Limb (tissue), 2 donors: Measurements from ENCODE around the gene ELOVL5.
"Not testable (repeated sequence)": the region's sequence is repeated elsewhere in the genome, so short reads cannot be mapped to it uniquely, and the experiment has no call there.

Experiments used
- DNase-seq, 2 donors: peaks; one replicate each; pipeline ENCODE4 v3.0.0-alpha.2; 2016; ENCODE audit errors: extremely low spot score in 2 of 2

Gene ELOVL5, protein sequence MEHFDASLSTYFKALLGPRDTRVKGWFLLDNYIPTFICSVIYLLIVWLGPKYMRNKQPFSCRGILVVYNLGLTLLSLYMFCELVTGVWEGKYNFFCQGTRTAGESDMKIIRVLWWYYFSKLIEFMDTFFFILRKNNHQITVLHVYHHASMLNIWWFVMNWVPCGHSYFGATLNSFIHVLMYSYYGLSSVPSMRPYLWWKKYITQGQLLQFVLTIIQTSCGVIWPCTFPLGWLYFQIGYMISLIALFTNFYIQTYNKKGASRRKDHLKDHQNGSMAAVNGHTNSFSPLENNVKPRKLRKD

DNA sequence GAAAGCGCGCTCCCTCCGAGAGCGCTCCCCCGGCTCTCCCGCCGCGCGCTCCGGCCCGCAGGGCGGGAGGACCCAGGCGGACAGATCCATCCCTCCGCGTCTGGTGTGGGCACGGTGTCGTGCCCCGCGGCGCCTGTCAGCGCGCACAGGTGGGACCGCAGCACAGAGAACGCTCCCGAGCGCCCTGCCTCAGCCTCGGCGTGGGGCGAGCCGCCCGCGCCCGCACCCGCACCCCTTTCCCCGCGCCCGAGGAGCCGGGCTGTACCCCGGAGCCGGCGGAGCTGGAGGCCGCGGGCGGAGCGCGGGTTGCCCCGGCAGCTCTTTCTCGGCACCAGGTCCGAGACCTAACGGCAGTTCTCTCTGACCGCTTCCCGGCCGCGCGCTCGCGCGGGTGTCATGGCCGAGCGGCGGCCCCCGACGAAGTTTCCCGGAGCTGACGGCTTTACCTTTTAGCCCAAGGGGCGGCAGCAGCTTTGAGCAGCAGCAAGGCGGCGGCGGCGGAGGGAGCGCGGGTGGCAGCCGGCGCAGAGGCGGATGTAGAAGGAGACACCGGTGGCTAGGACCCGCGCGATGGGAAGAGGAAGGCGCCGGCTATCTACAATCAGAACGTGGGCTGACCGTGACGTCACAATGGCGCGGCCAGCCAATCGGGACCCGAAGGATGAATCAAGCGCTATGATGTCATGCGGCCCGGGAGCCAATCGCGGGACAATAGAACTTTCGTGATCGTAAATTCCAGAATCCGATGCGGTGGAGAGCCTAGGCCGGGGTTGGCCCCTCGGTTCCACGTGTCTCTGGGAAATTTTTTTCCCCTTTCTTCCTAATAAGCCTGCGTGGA is at the start of gene ELOVL5:
Gene ELOVL5 (minus strand): TSS at position 580 of the 838 bp plus-strand sequence. CDS start 53,251 bp downstream, outside the sequence.
- peak; percentile 97 to 98 for DNase-seq

DNA sequence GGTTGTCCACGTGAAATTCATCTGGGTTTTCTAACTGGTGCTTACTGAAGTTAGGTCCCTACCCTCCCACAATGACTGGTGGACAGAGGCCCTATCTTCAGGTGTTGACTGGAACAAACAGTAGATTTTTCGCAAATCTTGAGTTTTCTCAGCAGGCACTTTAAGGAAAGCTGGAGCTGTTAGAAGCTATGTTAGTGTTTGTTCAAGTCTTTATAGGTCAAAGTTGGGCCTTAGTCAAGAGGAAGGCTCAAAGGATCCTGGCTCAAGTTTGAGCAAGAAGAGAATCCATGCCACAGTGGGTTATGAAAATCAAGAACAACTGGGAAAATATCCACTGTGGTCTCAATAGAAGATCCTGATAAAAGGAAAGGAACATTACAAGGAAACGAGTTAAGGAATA is 48.5 kb upstream of the ELOVL5 start:
- DNase-seq: no peak

DNA sequence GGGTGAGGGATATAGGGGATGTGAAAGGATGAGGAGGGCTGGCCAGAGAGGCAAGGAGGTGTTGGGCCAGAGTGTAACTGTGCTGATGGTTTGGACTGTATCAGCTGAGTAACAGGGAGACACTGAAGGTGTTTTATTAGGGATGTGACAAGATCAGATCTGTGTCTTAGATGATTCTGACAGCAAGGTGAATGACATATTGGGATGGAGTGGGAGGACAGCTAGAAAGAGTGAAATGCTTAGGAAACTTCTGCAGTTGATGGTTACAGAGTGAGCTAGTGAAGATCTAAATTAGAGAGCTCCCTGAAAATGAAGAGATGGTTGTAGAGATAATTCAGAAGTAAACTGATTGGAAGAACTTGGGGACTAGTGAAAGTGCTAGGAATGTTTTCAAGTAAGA is 47.2 kb upstream of the ELOVL5 start:
- no peak for DNase-seq

DNA sequence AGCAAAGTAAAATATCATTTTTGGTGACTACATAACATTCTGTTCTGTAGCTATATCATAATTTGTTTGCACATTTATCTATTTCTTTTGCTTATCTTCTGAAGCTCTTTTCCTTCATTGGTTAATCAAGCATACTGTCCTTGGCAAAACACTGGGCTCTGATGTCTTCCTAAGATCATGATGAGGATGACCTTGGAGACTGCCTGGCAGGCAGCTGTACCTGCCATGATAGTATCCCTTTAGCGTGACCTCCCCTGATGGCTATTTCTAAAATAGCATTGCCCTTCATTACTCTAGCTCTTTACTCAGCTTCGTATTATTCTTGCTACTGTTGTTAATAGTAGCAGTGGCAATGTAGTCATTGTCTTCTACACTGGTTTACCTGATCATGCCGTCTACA is 46.0 kb upstream of the ELOVL5 start:
- DNase-seq: no peak

DNA sequence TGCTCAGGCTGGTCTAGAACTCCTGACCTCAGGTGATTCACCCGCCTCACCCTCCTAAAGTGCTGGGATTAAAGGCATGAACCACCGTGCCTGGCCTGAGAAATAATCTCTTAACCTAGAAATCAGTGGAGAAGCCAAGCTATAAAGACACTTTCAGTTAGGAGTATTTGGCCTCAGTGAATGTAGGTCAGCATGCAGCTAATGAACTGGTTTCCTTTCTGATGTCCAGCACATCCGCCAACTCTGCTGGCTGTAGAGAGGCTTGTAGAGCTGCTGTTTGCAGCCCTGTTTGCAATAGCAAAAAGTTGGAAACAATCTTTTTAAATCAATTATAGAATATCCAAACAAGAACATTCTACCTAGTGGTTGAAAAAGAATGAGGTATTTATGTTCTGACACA is 42.4 kb upstream of the ELOVL5 start:
- DNase-seq: no peak

DNA sequence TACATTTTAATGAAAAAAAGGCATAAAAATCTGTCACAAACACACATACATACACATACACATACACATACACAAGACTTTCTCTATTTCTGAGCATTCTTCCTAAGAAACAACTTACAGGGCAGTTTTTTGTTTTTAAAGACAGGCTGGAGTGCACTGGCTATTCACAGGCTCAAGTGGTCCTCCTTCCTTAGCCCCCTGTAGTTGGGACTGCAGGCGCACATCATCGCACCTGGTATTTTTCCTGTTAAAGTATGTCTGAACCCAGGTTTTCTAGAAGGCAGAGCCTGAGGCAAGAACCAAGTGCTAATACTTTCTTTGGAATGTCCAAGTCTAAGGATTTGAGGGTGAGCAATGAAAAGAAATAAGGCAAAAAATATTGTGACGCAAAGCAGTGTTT is 41.3 kb upstream of the ELOVL5 start:
- no peak for DNase-seq

DNA sequence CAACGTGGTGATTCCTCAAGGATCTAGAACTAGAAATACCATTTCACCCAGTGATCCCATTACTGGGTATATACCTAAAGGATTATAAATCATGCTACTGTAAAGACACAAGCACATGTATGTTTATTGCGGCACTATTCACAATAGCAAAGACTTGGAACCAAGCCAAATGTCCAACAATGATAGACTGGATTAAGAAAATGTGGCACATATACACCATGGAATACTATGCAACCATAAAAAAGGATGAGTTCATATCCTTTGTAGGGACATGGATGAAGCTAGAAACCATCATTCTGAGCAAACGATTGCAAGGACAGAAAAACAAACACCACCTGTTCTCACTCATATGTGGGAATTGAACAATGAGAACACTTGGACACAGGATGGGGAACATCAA is 39.9 kb upstream of the ELOVL5 start:
- not testable (repeated sequence) for DNase-seq

DNA sequence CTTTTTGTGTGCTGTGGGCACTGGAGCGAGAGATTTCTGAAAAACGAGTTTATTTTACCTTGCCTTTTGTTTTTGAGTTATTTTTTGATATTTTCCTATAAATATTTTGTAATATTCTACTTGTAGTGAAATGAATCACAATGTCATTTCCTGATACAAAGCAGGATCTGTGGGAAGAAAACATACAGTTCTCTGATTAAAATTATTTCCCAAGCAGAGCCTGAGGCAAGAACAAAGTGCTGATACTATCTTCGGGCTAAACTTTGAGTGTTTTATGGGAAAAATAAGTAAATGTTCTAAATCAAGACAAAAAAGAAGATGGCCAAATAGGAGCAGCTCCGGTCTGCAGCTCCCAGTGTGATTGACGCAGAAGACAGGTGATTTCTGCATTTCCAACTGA is 33.7 kb upstream of the ELOVL5 start:
- no peak for DNase-seq

DNA sequence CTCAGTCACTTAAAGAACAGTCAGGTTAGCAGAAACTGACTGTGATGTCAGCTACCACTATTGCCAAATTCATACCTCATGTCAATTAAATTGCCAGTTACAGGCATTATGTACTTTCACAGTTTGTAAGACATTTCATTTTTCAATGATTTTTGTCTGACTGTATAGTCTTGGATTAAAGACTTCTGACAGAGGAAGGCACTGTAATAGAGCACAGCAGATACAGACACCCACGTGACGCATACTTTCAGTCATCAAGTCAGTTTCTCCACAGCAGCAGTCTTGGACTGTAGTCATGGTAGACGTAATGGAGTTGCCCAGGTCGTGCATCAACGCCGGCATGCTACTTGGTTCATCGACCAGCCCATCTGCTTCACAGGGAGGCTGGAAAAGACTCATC is 29.5 kb upstream of the ELOVL5 start:
- DNase-seq: no peak

DNA sequence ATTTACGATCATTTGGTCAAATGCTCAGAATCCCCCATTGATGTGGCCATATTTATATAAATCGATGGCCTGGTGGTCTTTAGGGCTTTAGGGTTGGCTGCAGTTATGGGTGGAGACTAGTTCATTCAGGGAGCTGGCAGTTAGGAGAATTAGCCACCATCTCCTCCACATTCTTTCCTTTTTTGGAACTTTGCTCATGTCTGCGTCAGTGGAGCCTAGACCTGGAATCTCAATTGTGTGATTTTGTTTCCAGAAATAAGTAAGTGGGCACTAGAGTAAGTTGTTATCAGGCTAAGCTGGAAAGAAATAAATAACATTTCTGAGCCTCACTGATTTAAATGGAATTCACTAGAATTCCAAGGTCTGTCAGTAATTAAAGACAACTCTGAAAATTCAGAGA is 29.0 kb upstream of the ELOVL5 start:
- no peak for DNase-seq

DNA sequence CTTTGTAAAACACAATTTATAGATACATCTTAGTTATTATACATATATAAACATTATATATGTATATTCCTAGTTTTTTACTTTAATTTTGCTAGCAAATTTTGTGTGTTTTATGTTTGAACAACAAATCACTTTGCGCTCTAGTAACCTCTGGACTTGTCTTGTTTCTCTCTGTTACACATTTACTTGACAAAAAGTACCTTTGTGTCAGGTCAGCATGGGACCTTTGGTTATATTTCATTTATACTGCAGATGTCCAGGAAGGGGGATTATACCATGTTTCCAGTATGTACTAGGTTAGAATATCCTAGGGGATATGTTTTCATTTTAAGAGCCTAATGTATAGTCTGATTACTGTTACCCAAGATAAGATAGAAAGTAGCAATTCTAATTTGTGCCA is 28.5 kb upstream of the ELOVL5 start:
- DNase-seq: no peak

DNA sequence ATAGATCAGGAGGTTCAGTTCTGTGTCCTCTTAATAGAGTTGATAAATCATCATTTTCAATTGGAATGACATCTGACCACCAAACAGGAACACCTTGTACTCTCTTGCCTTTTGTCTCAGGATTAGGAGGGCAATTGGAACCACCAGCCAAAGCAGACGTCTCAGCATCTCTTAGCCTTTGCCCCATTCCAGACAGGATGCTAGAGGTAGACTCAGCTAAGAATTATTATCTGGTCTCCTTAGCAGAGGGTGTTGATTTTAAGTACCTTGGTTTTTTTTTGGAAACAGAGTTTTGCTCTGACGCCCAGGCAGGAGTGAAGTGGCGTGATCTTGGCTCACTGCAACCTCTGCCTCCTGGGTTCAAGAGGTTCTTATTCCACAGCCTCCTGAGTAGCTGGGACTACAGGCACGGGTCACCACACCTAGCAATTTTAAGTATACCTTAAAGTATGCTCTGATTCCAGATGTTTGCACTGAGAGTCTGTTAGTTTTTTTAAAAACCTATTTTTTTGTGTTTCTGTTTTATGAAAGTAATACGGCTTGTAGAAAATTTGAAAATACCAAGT is 28.0 kb upstream of the ELOVL5 start:
- no peak for DNase-seq

DNA sequence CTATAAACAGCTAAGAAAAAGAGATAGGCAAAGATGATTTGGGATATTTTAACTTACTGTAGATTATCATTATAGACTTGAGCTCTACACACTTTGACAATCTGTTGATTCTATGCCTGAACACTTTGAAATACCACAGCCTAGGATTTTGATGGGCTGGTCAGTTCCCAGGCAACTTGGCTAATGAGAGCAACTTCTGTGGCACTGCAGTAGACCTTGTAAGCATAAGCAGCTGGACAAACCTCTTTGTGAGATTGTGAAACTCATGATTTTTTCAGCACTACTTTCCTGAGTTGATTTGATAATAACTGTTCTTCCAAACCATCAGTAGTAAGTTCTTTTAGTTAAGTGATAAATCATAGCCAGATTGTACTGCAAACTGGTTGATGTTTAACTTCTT is 27.1 kb upstream of the ELOVL5 start:
- no peak for DNase-seq

DNA sequence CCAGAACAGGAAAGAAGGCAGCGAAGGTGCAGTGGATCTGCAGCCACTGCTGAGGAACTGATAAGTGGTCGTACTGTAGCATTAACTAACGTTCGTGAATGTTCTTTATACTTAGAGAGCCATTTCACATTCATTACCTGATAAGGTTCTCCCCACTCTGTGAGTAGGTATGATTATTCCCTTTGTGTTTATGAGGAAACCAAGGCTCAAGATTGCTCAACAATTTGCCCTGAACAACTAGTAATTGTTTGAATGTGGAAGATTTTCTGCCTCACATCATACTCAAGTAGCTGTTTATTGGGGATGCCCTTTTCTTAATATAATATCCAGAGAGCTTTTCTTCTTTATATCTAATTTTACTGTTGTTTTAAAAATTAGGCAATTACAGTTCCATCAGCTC is 24.9 kb upstream of the ELOVL5 start:
- DNase-seq: no peak

DNA sequence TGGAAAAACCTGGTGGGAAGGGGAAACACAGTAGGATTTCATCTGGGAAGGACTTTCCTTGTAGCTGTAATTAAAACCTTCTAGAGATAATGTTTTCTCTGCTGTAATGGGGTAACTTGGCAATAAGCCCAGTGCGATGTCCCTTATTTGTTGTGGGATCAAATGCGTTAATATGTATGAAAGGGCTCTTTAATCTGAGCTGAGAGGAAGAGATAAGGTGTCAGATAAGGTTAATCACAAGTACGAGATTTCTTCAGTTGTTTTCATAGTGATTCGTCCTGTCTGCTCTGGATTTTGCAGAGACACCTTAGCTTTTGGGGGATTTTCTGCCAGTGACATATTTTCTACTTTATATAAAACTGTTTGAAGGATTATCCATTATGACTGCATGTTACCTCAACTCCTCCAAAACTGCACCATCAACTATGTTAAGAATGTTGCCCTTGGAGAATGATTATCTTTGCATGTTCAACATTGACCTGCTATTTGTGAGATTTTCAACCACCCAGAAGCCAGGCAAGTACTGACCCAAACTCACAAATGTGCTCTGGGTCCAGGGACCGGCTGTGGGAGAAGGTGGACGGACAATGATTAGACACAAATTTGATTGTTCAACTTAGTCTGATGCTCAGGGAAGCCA is 21.2 kb upstream of the ELOVL5 start:
- no peak for DNase-seq

DNA sequence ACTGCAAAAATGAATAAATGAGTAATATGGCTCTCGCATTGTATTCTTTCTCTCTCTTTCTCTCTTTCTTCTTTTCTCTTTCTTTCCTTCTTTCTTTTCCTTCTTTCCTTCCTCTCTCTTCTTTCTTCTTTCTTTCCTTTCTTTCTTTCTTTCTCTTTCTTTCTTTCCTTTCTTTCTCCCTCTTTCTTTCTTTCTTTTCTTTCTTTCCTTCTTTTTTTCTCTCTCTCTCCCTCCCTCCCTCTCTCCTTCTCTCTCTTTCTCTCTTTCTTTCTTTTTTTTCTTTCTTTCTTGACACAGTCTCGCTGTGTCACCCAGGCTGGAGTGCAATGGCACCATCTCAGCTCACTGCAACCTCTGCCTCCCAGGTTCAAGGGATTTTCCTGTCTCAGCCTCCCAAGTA is 20.3 kb upstream of the ELOVL5 start:
- DNase-seq: no peak

DNA sequence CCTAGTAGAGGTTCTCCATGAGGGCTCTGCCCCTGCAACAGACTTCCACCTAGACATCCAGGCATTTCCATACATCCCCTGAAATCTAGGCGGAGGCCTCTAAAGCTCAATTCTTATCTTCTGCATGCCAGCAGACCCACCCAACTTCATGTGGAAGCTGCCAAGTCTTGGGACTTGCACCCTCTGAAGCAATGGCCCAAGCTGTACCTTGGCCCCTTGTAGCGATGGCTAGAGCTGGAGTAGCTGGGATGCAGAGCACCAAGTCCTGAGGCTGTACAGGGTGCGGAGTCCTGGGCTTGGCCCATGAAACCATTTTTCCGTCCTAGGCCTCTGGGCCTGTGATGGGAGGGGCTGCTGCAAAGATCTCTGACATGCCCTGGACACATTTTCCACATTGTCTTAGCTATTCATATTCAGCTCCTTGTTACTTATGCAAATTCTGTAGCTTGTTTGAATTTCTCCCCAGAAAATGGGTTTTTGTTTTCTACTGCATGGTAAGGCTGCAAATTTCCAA is 17.4 kb upstream of the ELOVL5 start:
- no peak for DNase-seq

DNA sequence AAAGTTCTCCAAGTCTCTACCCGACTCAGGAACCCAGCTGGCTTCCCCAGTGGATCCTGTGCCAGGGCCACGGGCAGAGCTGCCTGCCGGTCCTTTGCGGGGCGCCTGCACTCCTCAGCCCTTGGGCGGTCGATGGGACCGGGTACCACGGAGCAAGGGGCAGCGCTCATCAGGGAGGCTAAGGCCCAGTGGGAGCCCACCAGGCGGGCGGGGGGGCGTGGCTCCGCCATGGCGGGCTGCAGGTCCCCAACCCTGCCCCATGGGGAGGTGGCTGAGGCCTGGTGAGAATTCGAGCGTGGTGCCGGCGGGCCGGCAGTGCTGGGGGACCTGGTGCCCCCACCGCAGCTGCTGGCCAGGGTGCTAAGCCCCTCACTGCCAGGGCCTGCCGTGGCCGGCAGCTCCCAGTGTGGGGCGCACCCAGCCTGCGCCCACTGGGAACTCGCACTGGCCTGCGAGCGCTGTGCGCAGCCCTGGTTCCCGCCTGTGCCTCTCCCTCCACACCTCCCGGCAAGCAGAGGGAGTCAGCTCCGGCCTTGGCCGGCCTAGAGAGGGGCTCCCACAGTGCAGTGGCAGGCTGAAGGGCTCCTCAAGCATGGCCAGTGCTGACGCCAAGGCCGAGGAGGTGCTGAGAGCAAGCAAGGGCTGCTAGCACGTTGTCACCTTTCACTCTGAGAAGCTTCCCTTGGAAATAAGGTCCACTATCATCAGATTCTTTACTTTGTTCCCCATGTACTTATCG is 14.8 kb upstream of the ELOVL5 start:
- no peak for DNase-seq

DNA sequence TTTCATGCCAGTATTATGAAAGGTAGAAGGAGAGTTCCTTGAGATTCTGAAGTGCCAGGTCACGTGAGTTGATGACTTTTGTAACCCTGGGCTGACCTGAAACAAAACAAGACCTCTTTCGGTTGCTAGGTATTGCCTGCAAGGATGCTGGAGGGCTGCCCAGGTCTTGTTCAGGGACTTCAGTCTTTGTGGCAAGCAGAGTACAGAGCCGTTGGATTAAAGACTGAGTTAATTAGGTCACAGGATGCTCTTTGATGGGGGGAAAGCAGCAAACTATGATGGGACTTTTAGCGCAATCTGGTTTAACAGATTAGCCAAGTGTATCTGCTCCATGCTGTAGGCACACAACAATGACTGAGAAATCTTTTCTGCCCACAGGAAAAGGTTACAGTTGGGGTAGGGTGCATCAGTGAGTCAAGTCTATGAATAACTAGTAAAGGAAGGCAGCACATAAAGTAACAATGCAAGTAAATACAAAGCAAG is 12.8 kb upstream of the ELOVL5 start:
- DNase-seq: no peak

DNA sequence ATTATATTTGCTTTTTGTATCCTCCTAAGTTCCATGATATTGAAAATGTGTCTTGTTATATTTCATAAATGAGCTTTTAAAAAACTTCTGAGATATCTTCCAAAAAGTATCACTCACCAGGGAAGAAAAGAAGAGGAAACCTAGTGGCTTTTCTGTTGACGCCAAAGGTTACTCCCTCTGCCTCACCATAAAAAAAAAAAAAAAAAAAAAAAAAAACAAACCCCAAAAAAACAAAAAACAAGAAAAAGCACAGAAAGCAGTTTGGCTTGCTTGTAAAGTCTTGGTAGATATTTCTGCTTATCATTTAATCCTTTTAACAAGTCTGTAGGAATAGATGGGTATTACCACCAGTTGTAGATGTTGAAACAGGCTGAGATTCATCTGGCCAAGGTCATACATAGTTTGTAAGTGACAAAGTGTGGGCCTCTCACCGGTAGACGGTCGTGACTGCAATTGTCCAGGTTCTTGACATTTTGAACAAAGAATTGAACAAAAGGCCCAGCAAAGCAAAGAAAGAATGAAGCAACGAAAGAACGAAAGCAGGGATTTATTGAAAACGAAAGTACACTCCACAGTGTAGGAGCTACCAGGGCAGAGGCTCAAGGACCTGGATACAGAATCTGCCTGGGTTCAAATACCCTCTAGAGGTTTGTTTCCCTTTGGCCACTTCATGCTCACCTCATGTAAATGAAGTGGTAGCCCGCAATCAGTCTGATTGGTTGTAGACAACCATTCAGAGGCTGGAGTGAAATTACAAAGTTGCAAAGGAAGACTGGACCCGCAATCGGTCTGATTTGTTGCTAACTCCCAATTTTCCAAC is 11.6 kb upstream of the ELOVL5 start:
- DNase-seq: no peak

DNA sequence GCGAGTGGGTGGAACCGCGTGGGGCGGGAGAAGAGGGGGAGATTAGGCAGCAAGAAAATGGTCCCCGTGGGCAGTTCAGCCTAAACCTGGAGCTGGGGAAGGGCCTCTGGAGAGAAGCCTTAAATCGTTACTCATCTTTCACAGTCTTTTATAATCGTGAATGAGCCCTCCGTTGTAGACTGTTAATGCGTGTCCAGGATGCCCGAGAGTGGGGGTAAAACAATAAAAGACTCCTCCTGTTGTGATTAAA is 11.0 kb upstream of the ELOVL5 start:
- DNase-seq: no peak
